HG03103 (cell line): Measurements from ENCODE around the gene STAT6.

Source experiments
- ATAC-seq: cut with Tn5 transposase; IDR thresholded peaks from one replicate; pipeline ENCODE4 v1.9.1; 2021; ENCODE audit warnings: low read depth; ENCODE audit not compliant: unreplicated experiment

Gene STAT6

DNA sequence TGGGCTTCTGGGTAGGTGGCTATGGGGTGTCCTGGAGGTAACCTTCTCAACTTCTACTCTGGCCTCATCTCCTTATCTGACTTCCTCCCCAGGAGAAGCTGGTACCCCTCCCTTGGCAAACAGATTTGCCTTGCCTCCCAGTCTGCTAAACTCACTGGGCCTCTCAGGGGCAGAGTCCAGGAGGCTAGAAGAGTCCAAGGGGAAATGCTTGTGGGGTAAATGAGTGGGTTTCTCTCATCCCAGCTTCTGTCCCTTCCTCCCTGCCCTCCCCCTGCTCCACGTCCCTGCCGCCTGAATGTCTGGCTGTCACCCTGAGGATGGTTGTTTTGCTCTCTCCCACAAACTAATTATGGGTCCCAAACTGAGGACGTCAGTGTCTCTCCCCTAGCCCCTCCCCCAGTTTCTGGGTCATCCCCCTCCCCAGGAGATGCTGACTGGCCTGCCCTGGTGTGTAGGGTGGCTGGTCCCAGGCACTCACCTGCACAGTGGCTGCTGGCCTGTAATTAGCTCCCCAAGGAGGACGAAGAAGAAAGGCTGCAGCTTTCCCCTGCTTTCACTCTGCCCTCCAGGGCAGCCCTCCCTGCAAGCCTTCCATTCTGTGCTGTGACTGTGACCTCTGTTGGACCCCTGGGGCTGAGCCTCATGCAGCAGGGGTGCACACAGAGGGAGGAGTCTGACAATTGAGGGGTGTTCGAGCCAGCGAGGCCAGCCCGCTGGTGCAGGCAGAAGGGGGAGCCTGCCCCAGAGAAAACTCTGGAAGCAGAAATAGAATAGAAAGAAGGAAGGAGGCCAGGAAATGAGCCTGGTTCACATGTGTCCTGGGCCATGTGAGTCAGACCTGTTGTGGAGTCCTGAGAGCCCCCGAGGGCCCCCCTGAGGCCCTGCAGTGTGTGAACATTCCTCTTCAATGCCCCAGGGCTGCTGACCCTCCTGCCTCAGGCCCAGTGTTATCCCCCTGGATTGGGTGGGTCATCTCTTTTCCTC lies 36.1 kb upstream of the STAT6 start, which contains the start of gene LRP1-AS:
Gene LRP1-AS (minus strand): TSS at position 659 of the 984 bp plus-strand sequence.
- no peak for ATAC-seq

DNA sequence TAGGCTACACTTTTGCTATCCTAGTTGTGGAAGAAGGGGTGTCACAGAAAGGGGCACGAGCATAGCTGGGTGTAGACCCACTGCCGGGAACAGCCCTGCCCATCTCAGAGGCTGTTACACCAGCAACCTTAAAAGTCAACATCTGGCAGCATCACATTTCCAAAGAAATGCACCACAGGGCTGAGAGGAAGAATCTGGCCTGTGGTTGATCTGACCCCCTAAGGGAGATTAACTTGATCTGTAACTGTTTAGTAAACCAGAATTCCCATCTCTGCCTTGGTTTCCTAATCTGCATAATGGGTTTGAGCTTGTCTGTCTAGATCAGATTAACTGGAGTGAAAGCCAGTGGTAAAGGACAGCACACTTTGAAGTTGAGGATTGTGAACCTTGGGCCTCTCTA lies 34.9 kb upstream of the STAT6 start:
- ATAC-seq = no peak

DNA sequence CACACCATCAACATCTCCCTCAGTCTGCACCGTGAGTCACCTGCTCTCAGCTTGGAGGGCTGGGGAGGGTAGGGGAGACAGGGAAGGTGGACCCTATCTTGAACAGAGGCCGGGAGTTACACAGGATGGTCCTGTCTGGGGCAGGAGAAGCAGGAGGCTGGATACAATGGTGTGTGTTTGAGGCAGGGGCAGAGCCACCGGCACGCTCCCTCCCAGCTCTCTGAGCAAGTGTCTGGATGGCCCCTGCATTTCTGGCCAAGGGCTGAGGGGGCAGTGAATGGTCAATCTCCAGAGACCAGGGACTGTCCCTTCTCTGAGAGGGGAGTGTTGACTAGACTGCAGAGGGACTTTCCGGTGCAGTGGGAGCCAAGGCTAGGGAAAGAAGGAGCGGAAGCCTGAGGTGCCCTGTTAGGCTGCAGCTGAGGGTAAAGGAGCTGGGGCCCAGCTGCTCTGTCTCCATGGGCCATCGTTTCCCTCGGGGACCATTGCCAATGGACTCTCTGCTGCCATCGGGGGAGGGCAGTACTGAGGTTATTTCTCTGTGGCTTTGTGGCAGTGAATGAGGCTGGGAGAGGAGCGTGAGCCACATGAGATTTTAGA lies 34.4 kb upstream of the STAT6 start:
- ATAC-seq = no peak

DNA sequence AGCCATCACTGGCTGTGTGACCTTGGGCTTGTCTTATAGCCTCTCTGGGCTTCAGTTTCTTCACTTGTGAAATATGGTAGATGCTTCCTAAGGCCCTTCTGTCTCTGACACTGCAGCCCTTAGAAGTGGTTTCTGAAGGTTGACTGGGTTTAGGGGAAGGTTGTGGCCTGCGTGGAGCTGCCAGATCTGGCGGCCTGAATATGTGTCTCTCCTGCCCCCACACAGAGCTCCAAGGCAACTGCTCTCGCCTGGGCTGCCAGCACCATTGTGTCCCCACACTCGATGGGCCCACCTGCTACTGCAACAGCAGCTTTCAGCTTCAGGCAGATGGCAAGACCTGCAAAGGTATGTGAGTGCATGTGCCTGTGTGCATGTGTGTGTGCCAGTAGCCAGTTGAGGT lies 32.3 kb upstream of the STAT6 start:
- ATAC-seq = no peak

GRCh38 chr12:57142727-57143126 lies 31.6 kb upstream of the STAT6 start:
- ATAC-seq = no peak

DNA sequence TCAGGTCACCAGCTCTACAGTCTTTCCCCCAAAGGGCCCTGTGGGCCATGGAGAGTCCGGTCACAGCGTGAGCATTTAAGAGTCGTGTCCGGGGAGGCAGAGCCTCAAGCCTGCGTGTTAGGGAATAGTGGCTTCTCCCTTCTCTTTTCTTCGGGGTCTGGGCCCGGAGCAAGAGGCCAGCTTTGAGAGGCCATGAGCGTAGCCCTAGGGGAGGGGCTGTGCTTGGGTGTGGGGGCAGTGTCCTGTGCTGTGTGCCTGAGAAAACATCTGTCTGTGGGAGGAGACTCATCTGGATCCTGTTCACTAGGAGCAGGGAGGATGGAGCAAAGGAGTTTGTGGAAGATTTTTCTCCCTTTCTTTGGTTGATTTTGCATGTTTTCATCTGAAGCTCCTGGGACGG lies 31.0 kb upstream of the STAT6 start:
- no peak for ATAC-seq

- no peak for ATAC-seq
Measured at GRCh38 chr12:57141249-57141648, 30.1 kb upstream of the STAT6 start.

- no peak for ATAC-seq
Measured at GRCh38 chr12:57139796-57140649, 28.9 kb upstream of the STAT6 start.

DNA sequence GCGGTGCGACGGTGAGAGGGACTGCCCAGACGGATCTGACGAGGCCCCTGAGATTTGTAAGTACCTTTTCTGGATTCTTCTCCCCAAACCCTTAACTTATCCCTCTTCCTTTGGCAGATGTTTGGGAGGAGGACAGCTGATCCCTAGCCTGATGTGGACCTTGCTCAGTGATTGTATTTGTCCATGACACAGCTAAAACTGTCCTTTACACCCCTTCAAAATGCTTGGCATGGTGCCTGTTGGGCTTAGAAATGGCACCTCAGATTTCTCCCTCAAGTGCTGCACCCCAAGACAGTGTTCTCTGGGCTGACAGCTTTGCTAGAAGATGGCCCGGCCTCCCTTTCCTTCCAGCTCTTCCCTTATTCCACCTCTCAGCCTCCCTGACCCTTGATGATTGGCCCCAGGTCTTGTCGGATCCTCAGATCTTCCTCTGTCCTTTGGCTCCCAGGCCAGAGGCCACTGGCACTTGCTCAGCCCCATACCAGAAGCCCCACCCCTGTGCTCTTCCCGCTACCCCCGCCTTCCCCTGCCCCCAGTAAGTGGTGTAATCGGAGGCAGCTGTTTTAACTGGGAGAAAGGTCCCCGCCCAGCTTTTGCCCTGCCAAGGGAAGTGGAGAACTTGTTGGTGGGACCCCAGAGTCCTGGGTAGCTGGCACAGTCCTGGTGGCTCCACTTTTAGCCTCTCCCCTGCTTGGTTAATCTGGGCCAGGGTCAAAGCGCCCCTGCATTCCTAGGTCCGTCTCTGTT lies 27.5 kb upstream of the STAT6 start:
- ATAC-seq = no peak

DNA sequence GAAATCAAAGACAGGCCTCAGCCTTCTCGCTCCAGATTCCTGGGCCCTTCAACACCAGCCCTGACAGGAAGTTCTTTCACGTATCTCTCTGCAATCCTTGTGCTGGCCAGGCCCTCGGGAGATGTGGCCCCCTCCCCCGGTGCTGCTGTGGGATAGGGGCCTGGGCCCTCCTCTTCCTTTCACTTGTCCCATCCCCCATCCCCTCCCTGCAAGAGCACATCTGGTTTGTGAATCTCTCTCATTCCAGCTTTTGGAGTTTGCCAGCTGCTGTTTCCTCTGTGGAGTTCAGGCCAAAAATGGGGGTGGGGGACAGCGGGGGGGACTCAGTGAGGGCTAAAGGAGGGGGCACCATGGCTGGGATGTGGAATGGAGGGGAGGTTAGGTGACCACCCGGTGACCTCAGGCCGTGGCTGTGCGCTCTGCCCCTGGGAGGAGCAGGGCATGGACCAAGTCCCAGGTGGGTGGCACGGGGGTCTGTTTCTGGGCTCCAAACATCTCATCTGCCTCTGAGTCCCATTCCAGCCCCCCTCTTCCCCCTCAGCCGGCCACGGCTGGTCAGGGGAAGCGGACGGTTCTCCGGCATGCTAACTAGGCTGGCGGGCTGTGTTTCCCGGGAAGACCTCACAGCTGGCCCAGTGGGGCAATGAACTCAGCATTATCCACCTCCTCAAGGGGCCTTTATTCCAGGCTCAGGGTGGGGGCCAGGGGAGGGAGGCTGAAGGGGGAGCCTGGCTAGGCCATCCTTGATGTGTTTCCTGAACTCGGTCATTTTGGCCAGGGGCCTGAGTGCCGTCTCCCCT lies 24.6 kb upstream of the STAT6 start:
- no peak for ATAC-seq

DNA sequence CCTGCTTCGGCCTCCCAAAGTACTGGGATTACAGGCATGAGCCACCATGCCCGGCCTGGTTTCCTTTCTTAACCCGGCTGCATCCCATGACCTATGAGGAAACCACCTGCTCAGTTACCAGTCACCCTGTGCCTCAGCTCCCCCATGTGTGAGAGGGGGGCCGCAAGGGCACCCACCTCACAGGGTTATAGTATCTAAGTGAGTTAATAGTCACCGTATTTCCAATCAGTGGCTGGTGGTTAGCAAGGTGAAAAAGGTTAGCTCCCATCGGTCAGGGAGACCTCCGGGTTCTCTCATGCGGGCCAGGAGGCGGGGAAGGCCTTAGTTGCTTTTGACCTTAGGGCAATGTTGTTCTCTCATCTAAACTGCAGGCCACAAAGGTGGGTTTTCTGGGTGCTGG lies 23.8 kb upstream of the STAT6 start:
- ATAC-seq = no peak

DNA sequence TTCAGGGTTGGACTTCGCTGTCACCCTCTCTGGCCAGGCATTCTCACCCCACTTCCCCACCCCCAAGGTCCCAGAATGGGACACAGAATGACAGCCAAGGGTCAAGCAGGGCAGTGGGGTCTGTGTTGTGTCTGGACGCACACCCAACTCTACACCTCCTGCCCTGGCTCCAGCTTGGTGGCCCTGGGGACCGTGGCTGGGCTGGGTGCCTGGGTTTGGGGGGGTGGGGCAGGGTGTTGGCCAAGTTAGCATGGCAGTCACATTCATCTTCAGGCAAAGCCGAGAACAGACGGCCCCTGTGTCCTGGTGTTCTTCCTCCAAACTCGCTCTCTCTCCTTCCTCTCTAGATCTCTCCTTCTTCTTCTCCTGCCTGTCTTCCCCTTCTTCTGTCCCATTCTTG lies 22.8 kb upstream of the STAT6 start:
- ATAC-seq = no peak

- ATAC-seq = no peak
Measured at GRCh38 chr12:57133013-57133569, 21.9 kb upstream of the STAT6 start.

DNA sequence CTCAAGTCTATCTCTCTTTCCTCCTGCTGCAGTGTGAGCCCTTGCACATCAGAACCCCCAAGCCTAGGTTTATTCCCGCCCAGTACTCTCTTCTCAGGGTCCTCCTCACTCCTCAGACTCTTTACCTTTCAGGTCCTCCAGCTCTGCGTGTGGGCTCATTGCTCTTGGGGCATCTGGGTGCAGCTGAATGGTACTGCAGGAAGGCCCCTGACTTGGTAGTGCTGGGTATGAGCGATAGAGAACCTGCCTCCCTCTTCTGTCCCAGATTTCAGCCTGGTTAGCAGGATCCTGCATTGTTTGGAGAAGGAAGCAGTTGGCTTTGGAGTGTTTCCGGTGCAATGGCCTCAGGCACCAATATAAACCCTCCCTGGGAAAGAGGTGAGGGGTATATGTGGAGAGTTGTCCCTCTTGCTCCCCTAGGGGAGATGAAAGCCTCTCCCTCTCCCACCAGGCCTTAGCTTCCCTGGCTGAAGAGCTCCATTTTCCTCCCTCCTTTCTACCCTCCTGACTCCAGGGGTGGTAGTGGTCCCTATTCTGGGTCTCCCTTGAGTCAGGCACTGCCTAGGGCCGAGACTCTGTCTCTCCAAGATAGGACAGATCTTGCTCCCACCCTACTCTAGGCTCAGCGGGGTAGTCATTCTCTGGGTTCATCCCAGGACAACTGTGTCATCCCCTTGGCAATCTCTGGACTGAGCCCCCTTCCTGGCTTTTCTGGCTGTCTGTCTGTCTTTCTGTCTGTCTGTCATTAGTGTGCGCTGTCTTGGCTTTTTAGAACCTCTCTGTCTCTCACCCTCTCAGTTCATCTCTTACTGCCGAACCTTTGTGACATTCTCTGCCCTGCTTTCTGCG lies 21.0 kb upstream of the STAT6 start:
- ATAC-seq = no peak

DNA sequence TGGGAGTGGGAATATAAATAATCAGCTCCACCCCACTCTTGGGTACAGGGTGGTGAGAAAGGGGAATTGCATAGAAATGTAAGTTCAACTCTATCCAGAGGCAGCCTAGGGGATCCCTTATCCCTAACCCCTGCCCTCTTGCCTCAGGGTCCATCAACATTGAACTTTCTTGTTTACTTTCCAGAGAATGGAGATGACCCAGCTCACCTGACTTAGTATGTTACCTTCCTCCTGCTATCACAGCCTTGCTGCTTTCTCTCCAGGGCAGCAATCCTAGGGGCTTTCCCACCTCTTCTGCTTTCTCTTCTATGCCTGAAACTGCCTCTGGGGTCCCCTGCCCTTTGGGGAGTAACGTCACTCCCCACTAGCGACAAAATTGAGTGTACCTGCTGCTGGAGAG lies 19.8 kb upstream of the STAT6 start:
- no peak for ATAC-seq

GRCh38 chr12:57129889-57130288 lies 18.7 kb upstream of the STAT6 start:
- ATAC-seq = no peak

DNA sequence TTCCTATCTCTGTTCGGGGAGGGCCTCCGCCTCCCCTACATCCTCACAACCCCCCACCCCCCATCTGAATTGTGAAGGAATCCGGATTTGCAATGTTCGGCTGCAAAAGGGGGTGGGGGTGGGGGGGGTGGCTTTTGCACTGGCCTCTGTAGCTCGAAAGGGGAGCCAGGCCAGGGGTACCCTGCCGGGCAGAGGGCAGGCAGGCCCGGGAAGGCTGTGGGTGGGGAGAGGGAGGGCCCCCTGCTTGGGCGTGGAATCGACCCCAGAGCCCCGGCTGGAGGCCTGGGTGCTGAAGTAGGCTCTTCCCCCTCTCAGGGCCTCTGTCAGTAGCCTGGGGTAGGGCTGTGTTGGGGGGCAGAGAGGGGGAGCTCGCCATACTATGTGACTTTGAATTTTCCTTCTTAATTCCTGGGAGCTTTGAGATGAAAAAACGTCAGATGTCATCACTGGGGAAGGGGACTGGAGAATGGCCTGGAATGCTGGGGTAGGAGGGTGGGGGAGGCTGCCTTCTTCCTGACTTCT lies 18.2 kb upstream of the STAT6 start:
- ATAC-seq = no peak
